Chondrocyte (in vitro differentiated cells): Measurements from ENCODE around the gene TBX1. TPM values are rescaled to one million over a fixed set of nuclear protein-coding genes. Genes with fewer than 3 reads are reported as not detected.

ENCODE experiments used
- DNase-seq: peaks from one replicate; pipeline ENCODE4 v3.0.0; 2021; ENCODE audit warnings: mixed read lengths, low spot score
- H3K27ac Mint-ChIP-seq: one replicate; pipeline ENCODE4 v1.8.0; 2021; ENCODE audit warnings: mild to moderate bottlenecking, moderate library complexity, mixed read lengths; ENCODE audit not compliant: unreplicated experiment
- H3K27me3 Mint-ChIP-seq: 2 replicates; pipeline ENCODE4 v1.8.0; 2021; ENCODE audit warnings: low read depth, mixed read lengths
- H3K36me3 Mint-ChIP-seq: 2 replicates; pipeline ENCODE4 v1.8.0; 2021; ENCODE audit warnings: low read depth, mixed read lengths
- H3K4me1 Mint-ChIP-seq: 2 replicates; pipeline ENCODE4 v1.8.0; 2021; ENCODE audit warnings: low read depth, mild to moderate bottlenecking, mixed read lengths
- H3K4me3 Mint-ChIP-seq: one replicate; pipeline ENCODE4 v1.8.0; 2021; ENCODE audit warnings: mild to moderate bottlenecking, moderate library complexity, mixed read lengths; ENCODE audit not compliant: unreplicated experiment
- H3K9me3 Mint-ChIP-seq: 2 replicates; pipeline ENCODE4 v1.8.0; 2021; ENCODE audit warnings: low read depth, mixed read lengths
- total RNA-seq: library from RNA; stranded (reverse); gene quantifications from 3 replicates; pipeline ENCODE4 v1.2.1, GENCODE V29; 2021
- TF ChIP-seq, protein P1 (sequence below): fragments of 200-600 bp; sonication (generic); IDR thresholded peaks from 2 replicates; pipeline ENCODE4 v1.5.0; 2021; ENCODE audit warnings: antibody characterized with exemption, mild to moderate bottlenecking, moderate library complexity

TBX1 gene
- total RNA-seq, 1 donor from 2014 or later: not detected

DNA sequence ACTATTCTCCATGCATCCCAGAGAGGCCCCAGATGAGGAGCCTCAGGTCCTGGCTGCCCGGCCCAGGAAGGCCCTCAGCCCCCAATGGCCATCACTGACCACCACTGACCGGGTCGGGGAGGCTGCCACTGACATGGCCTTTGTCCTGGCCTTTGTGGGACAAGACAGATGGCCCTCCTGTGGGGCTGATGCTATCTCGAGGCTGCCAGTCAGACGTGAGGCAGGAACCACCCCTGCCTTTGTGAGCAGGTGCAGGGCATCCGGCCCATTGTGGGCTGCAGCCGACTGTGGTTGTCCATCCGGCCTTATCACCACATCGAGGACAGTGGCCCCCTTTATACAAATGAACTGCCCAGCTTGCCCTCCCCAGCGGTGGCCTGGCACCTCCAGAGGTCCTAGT, 31.7 kb upstream of the TBX1 start:
- no peak for DNase-seq
- TF ChIP-seq, protein P1, sequence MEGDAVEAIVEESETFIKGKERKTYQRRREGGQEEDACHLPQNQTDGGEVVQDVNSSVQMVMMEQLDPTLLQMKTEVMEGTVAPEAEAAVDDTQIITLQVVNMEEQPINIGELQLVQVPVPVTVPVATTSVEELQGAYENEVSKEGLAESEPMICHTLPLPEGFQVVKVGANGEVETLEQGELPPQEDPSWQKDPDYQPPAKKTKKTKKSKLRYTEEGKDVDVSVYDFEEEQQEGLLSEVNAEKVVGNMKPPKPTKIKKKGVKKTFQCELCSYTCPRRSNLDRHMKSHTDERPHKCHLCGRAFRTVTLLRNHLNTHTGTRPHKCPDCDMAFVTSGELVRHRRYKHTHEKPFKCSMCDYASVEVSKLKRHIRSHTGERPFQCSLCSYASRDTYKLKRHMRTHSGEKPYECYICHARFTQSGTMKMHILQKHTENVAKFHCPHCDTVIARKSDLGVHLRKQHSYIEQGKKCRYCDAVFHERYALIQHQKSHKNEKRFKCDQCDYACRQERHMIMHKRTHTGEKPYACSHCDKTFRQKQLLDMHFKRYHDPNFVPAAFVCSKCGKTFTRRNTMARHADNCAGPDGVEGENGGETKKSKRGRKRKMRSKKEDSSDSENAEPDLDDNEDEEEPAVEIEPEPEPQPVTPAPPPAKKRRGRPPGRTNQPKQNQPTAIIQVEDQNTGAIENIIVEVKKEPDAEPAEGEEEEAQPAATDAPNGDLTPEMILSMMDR: no peak
- Mint-ChIP-seq H3K4me1 (peaks cover 9% of the 10 kb centered on the region), H3K36me3 (peaks cover 4% of the 10 kb centered on the region), H3K9me3 (no peaks in the 10 kb centered on the region), H3K27me3 (no peaks in the 10 kb centered on the region), H3K27ac (no peak overlapping the region), H3K4me3 (no peak overlapping the region)

DNA sequence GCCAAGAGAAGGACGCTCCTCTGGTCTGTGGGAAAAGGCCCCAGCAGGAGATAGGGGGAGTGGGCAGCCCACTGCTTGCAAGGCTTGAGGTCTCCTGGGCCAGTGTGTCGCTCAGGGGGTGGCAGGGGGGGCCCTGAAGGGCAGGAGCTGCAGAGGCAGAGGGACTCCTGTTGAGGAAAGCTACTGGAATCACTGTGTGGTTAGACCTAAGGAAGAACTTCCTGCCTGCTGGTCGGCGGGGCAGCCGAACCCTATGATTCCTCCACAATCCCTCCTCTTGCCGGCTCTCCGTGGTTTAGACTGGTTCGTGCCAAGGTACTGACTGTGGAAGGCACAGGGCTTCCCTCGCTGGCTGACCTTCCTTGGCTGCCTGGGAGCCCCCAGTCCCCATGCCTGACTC, 31.1 kb upstream of the TBX1 start:
- peaks cover 9% of the 10 kb centered on the region for H3K4me1 Mint-ChIP-seq
- H3K9me3 Mint-ChIP-seq: no peaks in the 10 kb centered on the region
- no peak overlapping the region for H3K4me3 Mint-ChIP-seq
- TF ChIP-seq, protein P1: no peak
- H3K27ac Mint-ChIP-seq: no peak overlapping the region
- peaks cover 4% of the 10 kb centered on the region for H3K36me3 Mint-ChIP-seq
- no peak for DNase-seq
- H3K27me3 Mint-ChIP-seq: no peaks in the 10 kb centered on the region

DNA sequence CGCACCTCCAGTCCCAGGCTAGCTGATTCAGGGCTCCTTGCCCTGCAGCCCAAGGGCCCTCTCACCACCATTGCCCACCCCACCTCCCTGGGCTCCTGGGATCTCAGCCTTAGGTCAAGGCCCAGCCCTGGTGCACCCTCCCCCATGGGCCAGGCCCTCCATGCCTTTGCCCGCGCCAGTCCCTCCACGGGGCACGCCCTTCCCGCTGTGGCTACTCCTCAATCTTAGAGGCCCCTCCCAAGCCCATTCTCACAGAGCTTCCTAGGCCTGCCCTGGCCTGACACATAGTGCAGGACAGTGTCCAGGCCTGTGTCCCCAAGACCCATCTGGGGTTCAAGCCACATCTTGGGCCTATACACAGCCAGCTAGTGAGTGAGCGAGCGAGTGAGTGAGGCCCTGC, 30.4 kb upstream of the TBX1 start:
- H3K9me3 Mint-ChIP-seq: no peaks in the 10 kb centered on the region
- H3K4me3 Mint-ChIP-seq: no peak overlapping the region
- DNase-seq: no peak
- peaks cover 9% of the 10 kb centered on the region for H3K4me1 Mint-ChIP-seq
- H3K27me3 Mint-ChIP-seq: no peaks in the 10 kb centered on the region
- no peak overlapping the region for H3K27ac Mint-ChIP-seq
- TF ChIP-seq, protein P1: no peak
- no peaks in the 10 kb centered on the region for H3K36me3 Mint-ChIP-seq

DNA sequence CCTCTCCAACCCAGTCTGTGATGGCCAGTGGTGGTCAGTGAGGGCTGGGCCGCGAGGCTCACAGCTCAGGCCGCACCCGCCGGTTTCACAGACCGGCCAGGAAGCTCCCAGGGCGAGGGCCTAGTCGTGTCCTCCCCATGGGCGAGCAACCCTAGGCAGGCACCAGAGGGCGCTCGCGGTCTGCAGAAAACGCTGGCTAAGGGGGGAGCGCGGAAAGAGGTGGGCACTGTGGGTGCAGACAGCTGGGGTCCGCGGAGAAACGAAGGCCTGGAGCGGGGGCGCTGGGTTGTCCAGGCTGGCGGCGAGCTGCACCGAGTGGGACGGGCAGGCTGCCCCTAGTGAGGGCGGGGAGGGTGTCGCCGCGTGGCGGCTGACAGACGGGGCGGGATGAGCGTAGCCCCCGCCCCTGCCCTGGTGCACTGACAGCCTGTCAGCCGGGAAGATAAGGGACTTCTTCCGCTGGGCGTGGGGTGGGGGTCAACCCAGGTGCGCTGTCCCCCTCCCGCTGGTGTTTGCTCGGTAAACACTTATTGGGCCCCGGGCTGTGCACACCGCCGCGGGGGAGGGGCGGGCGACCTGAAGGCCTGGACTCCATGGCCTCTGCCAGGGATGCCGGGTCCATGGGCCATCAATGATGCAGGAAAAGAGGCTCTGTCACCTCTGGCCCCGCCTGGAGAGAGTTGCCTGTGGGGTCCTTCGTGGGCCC, 29.8 kb upstream of the TBX1 start:
- Mint-ChIP-seq H3K27ac (no peak overlapping the region), H3K27me3 (no peaks in the 10 kb centered on the region), H3K4me1 (peaks cover 9% of the 10 kb centered on the region), H3K36me3 (no peaks in the 10 kb centered on the region), H3K4me3 (peak overlapping the region; percentile 64), H3K9me3 (no peaks in the 10 kb centered on the region)
- TF ChIP-seq, protein P1: peak; percentile 99
- no peak for DNase-seq

DNA sequence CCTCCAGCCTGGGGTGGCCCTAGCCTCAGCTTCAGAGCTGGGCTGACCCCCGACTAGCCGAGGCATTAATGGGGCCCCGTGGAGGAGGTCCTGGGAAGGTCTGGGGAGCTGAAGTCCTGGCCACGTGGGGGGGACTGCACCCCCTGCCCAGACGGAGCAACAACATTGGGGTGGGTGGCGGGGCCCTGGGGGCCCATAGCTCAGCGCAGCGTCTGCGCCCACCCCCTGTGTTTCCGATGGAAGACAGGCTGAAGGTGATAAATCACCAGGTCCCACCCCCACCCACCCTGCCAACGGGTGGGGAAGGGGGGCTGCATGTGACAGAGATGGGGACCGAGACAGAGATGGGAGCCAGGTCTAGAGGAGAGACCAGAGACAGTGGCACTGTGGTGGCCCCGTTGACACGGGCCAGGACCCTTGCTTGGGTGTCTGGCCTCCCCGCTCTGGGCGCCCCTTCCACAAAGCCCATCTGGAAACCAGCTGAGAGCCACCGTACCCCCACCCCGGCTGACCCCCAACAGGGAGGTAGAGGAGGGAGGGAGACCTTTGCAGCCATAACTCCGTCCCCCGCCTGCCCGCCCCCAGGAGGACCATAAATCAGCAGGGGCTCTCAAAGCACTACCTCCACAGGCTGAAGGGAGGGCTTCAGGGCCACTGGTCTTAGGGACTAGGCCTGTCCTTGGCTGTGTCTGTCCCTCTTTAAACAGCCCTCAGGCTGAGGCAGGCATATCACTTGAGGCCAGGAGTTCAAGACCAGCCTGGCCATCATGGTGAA, 29.0 kb upstream of the TBX1 start:
- Mint-ChIP-seq H3K36me3 (no peaks in the 10 kb centered on the region), H3K27ac (no peak overlapping the region), H3K9me3 (no peaks in the 10 kb centered on the region), H3K27me3 (no peaks in the 10 kb centered on the region), H3K4me1 (peaks cover 9% of the 10 kb centered on the region), H3K4me3 (no peak overlapping the region)
- DNase-seq: no peak
- TF ChIP-seq, protein P1: no peak
